ENCODE data around the gene ECHDC3.

ECHDC3 gene

DNA sequence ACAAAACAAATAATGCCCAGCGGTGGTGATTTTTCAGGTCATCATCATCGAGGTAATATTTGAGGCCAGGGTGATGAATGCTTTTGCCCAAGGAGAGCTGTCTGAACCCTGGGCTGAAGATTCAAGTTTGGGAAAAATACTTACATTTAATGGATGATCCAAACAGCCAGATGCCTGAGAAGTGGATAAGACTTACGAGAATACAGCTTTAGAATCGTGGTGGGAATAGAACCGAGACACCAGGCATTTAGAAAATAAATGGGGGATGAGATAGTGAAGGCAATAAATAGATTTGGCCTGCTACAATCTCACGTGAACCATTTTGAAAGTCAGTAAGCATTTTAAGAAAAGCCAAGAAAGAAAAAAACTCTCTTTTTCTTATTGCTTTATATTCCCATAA lies 68.8 kb downstream of the ECHDC3 start:
- H3K4me3 Mint-ChIP-seq: no peak overlapping the region
- H3K36me3 Mint-ChIP-seq (ENCODE audit: low read depth): no peaks in the 10 kb centered on the region
- peaks cover 12% of the 10 kb centered on the region for H3K27me3 Mint-ChIP-seq (ENCODE audit: low read depth)
- DNase-seq (ENCODE audit: low spot score): no peak
- H3K4me1 Mint-ChIP-seq (ENCODE audit: low read depth): no peaks in the 10 kb centered on the region
- no peak overlapping the region for H3K27ac Mint-ChIP-seq
- no peaks in the 10 kb centered on the region for H3K9me3 Mint-ChIP-seq

DNA sequence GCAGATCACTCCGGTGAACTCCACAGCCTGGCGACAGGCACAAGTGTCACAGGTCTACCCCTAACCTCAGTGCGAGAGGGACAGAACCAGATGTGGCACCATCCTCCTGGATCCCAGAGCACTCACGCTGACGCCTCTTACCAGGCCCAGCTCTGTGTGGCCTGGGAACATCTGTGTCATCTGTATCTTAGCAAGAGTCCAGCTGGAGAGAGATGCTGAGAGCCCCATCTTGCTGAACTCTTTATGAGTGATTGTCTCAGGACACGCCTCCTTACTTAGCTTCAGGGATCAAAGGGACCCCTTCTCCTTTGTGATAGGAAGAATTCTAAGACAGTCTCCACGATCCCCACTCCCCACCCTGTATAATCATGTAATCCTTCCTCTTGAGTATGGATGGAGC lies 71.0 kb downstream of the ECHDC3 start:
- peaks cover 8% of the 10 kb centered on the region for H3K27me3 Mint-ChIP-seq (ENCODE audit: low read depth)
- no peaks in the 10 kb centered on the region for H3K9me3 Mint-ChIP-seq
- H3K4me3 Mint-ChIP-seq: no peak overlapping the region
- H3K36me3 Mint-ChIP-seq (ENCODE audit: low read depth): no peaks in the 10 kb centered on the region
- no peaks in the 10 kb centered on the region for H3K4me1 Mint-ChIP-seq (ENCODE audit: low read depth)
- H3K27ac Mint-ChIP-seq: no peak overlapping the region
- DNase-seq (ENCODE audit: low spot score): no peak

All from T-helper 2 cell treated with Interferon-gamma antibody and Interleukin-4, amounts not matched to agents 5 μg/mL and 100 μg/mL, for 36 hours (primary cell).